GM19351 (cell line): ENCODE data around the gene PPP4R3A.
"Not testable (repeated sequence)": the region's sequence is repeated elsewhere in the genome, so short reads cannot be mapped to it uniquely, and the experiment has no call there.

Experiments
- ATAC-seq: cut with Tn5 transposase; IDR thresholded peaks from one replicate; pipeline ENCODE4 v1.9.1; 2021; ENCODE audit warnings: mild to moderate bottlenecking, moderate library complexity; ENCODE audit not compliant: unreplicated experiment

PPP4R3A gene

DNA sequence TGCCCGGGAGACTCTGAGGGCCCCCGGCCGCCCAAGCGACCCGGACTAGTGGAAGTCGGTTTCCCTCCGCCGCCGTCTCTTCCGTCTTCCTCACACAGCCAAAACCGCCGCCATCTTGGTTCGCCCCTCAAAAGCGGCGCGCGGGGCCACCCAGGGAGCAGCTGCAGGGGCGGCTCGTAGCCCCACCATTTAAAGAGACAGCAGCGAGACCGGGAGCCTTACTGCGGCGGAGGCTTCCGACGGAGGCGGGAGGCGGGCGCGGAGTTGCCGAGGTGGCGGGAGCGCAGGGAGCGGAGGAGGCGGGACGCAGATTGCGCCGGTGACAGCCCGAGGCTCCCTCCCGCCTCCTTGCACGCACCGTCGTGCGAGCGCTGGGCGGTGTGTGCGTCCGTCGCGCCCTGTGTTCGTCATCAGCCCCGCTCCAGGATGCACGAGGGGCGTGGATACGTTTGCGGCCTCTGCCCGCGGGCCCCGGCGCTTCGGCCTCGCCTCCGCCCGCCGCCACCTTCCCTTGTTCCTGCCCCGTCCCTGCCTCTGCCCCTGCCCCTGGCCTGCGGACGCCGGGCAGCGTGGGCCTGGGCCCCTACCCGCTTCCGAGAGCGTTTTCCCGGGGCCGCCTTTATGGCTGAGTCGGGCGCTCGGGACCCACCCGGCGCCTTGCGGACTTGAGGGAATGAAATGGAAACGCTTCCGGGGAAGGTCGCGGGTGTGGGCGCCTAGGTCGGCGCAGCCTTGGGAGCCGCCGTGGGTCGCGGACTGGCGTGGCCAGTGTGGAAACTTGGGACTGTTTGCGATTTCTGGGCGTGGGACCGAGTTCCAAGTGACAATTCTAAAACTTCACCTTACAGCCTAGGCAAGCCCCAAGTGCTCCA is at the start of gene PPP4R3A:
Gene PPP4R3A (minus strand): TSS at position 140 of the 872 bp plus-strand sequence. CDS start 663 bp downstream, outside the sequence.
- peak; percentile 75 for ATAC-seq

DNA sequence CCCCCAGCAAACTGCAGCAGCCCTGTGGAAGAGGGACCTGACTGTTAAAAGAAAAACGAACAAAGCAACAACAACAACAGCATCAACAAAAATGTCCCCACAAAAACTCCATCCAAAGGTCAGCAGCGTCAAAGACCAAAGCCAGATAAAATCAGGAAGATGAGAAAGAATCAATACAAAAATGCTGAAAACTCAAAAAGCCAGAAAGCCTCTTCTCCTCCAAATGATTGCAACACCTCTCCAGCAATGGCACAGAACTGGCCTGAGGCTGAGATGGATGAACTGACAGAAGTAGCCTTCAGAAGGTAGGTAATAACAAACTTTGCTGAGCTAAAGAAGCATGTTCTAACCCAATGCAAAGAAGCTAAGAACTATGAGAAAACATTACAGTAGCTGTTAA is 45.4 kb upstream of the PPP4R3A start:
- no peak for ATAC-seq

DNA sequence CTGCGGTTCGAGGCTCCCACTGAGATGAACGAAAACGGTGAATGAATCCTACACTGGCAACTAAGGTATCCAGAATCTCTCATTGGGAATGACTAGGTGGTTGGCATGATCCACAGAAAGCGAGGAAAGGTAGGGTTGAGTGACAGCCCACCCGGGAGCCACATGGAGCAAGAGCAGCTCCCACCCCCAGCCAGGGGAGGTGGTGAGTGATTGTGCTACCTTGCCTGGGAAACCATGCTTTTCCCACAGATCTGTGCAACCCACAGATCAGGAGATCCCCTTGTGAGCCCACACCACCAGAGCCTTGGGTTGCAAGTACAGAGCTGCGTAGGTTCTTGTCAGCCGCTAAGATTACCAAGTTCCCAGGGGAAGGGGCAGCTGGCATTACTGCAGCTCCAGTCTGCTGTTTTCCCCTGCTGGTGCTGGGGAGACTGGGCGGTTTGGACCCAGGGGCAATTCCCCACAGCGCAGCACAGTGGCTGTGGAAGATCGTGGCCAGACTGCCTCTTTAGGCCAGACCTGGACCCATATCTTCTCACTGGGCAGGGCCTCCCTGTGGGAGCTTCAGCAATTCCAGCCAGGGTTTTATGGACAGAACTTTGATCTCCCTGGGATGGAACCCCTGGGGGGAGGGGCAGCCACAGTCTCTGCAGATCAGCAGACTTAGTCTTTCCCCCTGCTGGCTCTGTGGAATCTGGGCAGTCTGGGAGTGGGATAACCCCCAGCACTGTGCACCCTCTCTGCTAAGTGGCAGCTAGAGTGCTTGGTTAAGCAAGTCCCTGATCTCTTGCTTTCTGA is 44.6 kb upstream of the PPP4R3A start:
- no peak for ATAC-seq

DNA sequence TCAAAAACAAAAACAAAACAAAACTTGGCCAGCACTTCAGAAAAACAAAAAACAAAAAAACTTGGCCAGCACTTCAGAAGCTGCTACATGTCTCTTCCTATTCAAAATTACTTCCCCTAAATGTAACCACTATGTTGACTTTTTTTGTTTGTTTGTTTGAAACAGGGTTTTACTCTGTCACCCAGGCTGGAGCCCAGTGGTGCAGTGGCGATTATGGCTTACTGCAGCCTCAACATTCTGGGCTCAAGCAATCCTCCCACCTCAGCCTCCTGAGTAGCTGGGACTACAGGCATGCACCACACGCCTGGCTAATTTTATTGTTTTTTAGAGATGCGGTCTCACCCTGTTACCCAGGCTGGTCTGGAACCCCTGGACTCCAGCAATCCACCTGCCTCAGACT is 38.0 kb upstream of the PPP4R3A start:
- ATAC-seq, result no peak

DNA sequence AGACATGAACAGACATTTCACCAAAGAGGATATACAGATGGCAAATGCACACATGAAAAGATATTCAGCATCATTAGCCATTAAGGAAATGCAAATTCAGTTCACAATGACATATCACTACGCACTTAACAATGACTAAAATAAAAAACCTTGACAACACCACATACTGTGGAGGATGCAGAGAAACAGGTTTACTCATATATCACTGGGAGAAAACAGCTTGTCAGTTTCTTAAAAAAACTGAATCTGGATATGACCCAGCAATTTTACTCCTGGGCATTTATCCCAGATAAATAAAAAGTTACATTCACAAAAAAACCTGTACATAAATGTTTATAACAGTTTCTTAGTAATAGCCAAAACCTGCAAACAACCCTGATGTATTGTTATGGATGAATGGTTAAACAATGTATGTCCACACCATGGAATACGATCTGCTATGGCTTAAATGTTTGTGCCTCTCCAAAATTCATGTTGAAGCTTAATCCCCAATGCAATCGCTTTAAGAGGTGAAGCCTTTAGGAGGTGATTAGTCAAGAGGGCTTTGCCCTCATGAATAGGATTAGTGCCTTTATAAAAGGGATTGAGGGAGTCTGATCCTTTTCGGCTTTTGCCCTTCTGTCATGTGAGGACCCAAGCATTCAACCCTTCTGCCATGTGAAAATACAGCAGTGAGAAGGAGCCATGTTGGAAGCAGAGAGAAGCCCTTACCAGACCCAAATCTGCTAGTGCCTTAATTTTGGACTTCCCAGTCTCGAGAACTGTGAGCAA is 36.0 kb upstream of the PPP4R3A start:
- ATAC-seq, result no peak

DNA sequence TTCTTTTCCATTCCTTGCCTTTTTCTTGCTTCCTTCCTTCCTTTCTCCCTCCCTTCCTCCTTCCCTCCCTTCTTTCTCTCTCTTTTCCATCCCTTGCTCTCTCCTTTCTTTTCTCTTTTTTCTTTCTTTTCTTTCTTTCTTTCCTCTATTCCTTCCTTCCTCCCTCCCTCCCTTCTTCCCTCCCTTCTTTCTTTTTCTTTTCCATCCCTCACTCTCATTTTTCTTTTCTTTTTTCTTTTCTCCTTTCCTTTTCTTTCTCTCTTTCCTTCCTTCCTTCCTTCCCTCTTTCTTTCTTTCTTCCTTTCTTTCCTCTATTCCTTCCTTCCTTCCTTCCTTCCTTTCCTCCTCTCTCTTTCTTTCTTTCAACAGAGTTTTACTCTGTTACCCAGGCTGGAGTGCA is 35.1 kb upstream of the PPP4R3A start:
- ATAC-seq, result no peak

DNA sequence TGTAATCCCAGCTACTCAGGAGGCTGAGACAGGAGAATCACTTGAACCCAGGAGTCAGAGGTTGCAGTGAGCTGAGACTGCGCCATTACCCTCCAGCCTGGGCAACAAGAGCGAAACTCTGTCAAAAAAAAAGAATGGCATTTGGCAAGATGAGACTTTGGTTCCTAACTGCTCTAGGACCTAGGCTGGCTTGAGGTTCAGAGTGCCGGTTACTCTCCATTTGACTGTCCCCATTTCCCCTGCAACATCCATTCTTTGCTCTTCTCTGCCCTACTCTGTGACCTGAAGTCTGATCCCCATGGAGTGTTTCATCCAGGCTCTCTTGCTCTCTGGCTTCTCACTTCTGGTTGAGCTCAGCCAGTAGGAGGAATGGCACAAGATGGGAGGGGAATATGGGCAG is 26.2 kb upstream of the PPP4R3A start:
- ATAC-seq, result no peak

DNA sequence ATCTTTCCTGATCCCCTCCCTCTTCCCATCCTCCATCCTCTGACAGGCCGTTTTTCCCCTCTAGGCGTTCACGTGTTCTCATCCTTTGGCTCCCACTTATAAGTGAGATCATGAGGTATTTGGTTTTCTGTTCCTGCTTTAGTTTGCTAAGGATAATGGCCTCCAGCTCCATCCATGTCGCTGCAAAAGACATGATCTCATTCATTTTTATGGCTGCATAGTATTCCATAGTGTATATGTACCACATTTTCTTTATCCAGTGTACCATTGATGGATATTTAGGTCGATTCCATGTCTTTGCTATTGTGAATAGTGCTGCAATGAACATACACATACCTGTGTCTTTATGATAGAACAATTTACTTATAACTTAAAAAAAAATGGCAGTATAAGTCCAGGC is 23.9 kb upstream of the PPP4R3A start:
- ATAC-seq, result not testable (repeated sequence)

DNA sequence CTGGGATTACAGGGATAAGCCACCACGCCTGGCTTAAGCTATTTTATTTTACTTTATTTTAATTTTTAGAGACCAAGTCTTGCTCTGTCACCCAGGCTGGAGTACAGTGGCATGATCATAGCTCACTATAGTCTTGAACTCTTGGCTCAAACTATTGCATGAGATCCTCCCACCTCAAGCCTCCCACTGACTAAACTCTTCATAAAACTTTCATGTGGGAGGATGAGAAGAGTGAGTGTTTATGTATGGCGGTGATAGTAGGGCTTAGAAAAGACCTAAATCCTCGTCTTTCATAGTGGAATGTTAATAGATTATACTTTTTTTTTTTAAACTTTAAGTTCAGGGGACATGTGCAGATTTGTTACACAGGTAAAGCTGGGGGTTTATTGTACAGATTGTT is 23.5 kb upstream of the PPP4R3A start:
- ATAC-seq, result no peak

DNA sequence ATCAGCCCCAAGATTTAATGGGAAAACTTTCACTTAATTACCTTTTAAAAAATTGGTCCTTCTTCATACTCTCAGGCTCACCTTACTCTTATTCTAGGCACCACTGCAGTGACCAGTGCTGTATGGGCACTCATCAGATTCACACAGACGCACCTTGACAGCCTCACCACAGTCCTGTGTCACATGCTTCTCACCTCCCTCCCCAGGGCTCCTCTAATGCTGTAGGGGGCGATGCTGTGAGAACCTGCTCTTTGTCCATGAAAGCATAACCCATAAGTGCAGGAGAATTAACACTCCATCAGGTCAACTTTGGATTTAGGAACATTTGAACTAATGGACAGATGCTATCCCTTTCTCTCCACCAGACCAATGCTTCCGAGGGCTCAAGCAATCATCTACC is 13.9 kb upstream of the PPP4R3A start:
- ATAC-seq, result no peak

DNA sequence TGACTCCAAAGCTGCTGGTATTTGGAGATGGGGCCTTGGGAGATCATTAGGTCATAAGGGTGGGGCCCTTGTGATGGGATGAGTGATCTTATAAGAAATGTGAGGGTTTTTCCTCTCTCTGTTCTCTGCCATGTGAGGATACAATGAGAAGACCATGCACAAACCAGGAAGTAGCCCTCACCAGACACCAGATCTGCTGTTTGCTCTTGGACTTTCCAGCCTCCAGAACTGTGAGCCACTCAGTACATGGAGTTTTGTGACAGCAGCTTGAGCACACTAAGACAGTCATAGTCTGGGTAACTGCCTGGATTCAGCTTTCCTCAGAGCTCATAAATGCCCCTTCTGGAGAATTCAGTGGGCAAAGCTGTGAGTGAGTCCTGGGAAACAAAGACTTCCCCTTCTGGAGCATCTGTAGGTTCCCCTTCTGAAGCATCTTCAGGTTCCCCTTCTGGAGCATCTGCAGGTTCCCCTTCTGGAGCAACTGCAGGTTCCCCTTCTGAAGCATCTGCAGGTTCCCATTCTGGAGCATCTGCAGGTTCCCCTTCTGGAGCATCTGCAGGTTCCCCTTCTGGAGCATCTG is 11.0 kb upstream of the PPP4R3A start:
- ATAC-seq, result no peak

DNA sequence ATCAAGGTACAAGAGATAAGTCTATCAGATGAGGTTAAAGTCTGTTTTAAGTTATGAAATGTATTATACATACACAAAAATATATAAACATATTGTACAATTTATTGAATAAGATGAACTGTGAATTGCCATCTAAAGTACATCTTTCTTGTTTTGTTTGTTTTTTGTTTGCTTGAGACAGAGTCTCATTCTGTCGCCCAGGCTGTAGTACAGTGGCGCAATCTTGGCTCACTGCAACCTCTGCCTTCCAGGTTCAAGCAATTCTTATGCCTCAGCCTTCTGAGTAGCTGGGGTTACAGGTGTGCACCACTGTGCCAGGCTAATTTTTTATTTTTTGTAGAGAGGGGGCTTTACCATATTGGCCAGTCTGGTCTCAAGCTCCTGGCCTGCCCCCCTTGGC is 10.0 kb upstream of the PPP4R3A start:
- ATAC-seq, result no peak

DNA sequence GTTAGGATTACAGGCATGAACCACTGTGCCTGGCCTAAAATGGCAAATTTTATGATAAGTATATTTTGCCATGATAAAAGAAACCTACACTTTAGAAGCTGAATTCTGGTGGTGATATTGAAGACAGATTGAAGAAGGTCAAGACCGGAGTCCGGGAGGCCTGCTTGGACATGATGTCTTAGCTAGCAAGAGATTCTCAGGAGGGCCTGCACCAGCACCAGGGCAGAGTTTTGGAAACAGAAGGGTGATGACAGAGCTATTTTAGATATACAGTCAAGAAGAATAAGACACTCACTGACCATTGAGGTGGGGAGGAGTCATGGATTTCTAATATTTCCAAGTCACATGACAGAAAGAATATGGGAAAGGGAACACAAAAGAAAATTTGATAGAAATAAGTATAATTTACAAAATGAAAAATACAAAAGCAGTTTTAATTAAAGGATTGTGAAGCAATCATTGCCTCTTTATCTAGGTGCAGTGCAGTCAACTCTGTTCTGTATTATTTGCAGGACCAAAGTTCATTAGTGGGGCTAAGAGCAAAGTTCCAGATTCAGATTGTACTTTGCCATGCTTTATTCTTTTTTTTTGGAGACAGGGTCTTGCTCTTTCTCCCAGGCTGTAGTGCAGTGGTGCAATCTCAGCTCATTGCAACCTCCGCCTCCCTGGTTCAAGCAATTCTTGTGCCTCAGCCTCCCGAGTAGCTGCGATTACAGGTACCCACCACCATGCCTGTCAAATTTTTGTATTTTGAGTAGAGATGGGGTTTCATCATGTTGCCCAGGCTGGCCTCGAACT is 9.3 kb upstream of the PPP4R3A start:
- ATAC-seq, result no peak

DNA sequence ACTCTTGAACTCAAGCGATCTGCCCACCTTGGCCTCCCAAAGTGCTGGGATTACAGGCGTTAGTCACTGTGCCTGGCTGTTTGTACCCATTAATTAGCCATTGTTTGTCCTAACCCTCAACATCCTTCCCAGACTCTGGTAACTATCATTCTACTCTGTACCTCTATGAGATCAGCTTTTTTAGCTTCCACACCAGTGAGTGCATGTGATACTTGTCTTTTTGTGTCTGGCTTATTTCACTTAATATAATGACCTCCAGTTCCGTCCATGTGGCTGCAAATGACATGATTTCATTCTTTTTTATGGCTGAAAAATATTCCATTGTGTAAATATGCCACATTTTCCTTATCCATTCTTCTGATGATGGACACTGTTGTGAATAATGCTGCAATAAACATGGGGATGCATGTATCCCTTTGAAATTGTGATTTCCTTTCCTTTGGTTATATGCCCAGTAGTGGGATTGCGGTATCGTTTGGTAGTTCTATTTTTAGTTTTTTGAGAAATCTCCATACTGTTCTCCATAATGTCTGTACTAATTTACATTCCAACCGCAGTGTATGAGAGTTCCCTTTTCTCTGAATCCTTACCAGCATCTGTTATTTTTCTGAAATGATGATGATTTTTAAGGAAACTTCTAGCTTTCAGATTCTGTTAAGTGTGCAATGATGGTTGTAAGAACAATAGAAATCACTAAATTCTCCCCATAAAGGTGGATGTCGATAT is 6.7 kb upstream of the PPP4R3A start:
- no peak for ATAC-seq

DNA sequence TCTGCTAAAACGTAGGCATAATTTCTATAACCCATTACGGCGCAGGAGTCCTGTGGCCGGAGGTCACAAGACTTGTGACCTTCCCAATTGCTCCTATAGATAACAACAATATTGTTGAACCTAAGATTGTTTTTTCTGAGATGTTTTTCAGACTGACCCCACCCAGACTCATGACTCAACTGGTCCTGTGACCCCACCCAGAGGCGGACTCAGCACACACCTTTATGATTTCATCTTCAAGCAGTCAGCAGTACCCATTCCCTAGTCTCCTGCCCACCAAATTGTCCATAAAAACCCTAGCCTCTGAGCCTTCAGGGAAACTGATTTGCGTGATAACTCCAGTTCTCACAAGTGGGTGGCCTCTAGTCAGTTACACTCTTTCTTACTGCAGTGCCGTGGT is 5.9 kb upstream of the PPP4R3A start:
- no peak for ATAC-seq

DNA sequence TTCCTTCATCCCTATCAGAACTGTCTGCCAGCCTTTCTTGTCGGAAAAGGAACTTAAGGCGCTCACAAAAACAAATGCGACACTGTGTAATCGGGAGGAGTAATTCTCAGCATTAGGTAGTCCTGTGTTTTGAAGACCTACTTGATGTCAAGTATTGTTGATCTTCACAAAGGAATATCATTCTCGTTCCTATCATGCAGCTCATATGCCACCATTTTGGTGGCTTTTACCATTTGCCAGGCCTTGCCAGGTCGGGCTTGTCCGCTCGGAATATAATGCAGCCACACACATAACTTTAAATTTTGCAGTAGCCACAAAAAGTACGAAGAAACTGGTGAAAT is 903 bp upstream of the PPP4R3A start:
- no peak for ATAC-seq

DNA sequence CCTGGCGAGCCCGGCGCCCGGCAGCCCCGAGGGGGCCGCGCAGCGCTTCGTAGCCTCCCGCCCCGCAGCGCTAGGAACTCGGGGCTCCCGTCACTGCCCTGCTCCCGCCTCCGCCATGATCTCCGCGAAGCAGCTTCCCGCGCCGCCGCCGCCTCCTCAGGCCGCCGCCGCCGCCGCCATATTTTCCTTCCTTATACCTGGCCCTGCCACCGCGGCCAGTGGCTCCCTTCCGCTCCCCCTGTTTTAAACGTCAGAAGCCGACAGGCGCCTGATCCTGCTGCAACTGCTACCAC is 286 bp downstream of the PPP4R3A start:
- ATAC-seq, result peak; percentile 31

DNA sequence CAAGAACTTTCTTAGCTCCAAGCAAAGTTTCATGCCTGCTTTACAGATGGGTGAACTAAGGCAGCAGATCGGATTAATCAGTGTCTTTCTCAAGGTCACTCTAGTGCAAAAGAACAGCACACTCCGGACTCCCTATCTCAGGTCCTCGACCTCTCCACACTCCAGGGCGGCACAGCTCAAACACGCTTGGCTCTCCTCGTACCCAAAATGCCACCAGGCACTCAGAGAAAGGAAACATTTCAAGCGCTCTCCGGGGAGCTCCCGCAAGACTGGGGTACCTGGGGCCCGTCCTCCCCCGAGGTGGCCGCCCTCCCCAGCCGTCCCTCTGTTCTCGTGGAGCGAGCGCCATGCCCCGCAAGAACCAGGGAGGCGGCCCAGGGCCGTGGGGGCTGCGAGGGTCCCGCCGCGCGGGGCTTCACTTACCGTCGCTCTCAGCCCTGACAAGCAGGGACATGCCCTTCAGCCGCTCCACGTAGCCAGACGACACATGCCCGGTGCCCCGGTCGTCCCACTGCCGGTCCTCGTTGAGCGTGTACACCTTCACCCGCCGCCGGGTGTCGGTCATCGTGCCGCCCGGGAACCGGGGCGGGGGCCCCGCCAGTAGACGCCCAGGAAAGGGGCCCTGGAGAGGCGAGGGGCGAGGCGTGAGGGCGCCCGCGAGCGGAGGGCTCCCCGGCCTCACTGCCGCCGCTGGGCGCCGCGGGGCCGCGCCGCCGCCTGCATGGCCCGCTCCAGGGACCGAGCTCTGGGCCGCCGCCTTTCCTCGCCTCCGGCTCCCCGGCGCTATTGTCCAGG is 830 bp downstream of the PPP4R3A start:
- ATAC-seq, result peak; percentile 15

DNA sequence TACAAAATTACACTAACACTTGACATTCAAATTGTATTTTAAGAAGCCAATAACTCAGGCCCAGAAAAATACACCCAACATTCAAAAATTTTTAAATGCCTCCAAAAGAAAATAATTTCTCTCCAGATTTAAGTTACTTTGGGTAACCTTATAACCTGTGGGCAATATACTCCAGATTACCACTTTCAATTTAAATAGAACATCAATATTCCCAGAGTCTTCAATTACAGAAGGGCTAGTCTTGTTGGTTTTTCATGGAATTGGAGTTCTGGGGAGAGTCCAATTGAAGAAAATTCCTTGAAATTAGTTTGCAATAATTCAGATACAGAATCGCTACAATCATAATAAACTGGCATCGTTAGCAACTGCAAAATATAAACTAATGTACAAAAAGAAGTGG is 2.0 kb downstream of the PPP4R3A start:
- no peak for ATAC-seq
